ENCODE data around the gene RAB3GAP1.

- TF ChIP-seq EZH2 (IDR thresholded peaks at IDR 0.05; ENCODE audit: low read length) (no peak), CTCF (optimal IDR thresholded peaks at IDR 0.05 in 1 of 3, IDR thresholded peaks at IDR 0.05 in 1 of 3, conservative IDR thresholded peaks at IDR 0.05 in 1 of 3; ENCODE audit: extremely low read depth in 1 of 3, insufficient read depth in 2 of 3, low read length in 3 of 3) (no peak)
Measured at GRCh38 chr2:135096665-135097446, 44.8 kb downstream of the RAB3GAP1 start.

Data from keratinocyte (primary cell).